HepG2 (cell line): ENCODE data around the gene NOL4L. TPM values are rescaled to one million over a fixed set of nuclear protein-coding genes. Genes with fewer than 3 reads are reported as not detected.

Source experiments
- AGO2 ChIP-seq: fragments of 200-400 bp; formaldehyde crosslinking; optimal IDR thresholded peaks from 2 replicates; pipeline ENCODE3; 2017; ENCODE audit warnings: mild to moderate bottlenecking, low read depth, low read length, moderate library complexity
- BRCA1 ChIP-seq: sonication (generic); formaldehyde crosslinking; IDR thresholded peaks from 2 replicates; pipeline ENCODE4 v1.4.0; 2020; ENCODE audit warnings: missing genetic modification reagents
- DNMT3B ChIP-seq: conservative IDR thresholded peaks from 2 replicates; pipeline ENCODE4 v1.6.1; 2016; ENCODE audit warnings: missing biosample characterization, control low read depth
- KDM5B ChIP-seq: sonication (generic); formaldehyde crosslinking; IDR thresholded peaks from 2 replicates; pipeline ENCODE4 v1.4.0; 2020; ENCODE audit warnings: missing genetic modification reagents, mild to moderate bottlenecking, borderline replicate concordance
- RBM22 ChIP-seq: fragments of 200-400 bp; formaldehyde crosslinking; optimal IDR thresholded peaks from 2 replicates; pipeline ENCODE3; 2017; ENCODE audit warnings: mild to moderate bottlenecking, low read length, moderate library complexity
- SKI ChIP-seq: fragments of 450-650 bp; IDR thresholded peaks from one replicate; pipeline ENCODE4 v1.6.1; 2018; ENCODE audit warnings: mild to moderate bottlenecking; ENCODE audit not compliant: partially characterized antibody
- SP5 ChIP-seq: IDR thresholded peaks from 2 replicates; pipeline ENCODE4 v1.6.1; 2016; ENCODE audit warnings: low read depth, borderline replicate concordance
- ZFY ChIP-seq: sonication (generic); formaldehyde crosslinking; IDR thresholded peaks from 2 replicates; pipeline ENCODE4 v1.4.0; 2020; ENCODE audit warnings: missing genetic modification reagents
- ZKSCAN5 ChIP-seq: sonication (generic); formaldehyde crosslinking; IDR thresholded peaks from 2 replicates; pipeline ENCODE4 v1.5.1; 2020; ENCODE audit warnings: mild to moderate bottlenecking, missing genetic modification reagents
- ZNF367 ChIP-seq: sonication (generic); formaldehyde crosslinking; IDR thresholded peaks from 2 replicates; pipeline ENCODE4 v1.4.0; 2020; ENCODE audit warnings: missing genetic modification reagents, borderline replicate concordance
- ZNF777 ChIP-seq: sonication (generic); formaldehyde crosslinking; IDR thresholded peaks from 2 replicates; pipeline ENCODE4 v1.4.0; 2020; ENCODE audit warnings: missing genetic modification reagents
- ZZZ3 ChIP-seq: sonication (generic); formaldehyde crosslinking; IDR thresholded peaks from 2 replicates; pipeline ENCODE4 v1.4.0; 2020; ENCODE audit warnings: missing genetic modification reagents, mild to moderate bottlenecking, borderline replicate concordance
- polyA plus RNA-seq, 8 experiments: library from polyadenylated mRNA; depleted of rRNA in 3 of 8; stranded (reverse) in 7 of 8; unstranded in 1 of 8; fragments of >200 nt; fragmentation: Illumina TruSeq in 4 of 8; extraction: Trizol in 4 of 8; gene quantifications; 2 replicates each; pipeline versions ENCODE4 v1.2.1 to v1.2.3, GENCODE V29; 2011 to 2016; ENCODE audit warnings: low read depth in 4 of 8, missing spikeins in 1 of 8, mixed read lengths in 1 of 8; ENCODE audit not compliant: insufficient read depth in 1 of 8
- total RNA-seq, 5 experiments: library from RNA; depleted of rRNA; stranded (reverse); fragments of >200 nt; fragmentation: Illumina TruSeq; extraction: Trizol; gene quantifications; 2 replicates each; pipeline ENCODE4 v1.2.3, GENCODE V29; 2016; ENCODE audit warnings: low read depth in 1 of 5
- TF ChIP-seq, protein P1 (sequence below): sonication (generic); formaldehyde crosslinking; IDR thresholded peaks from 2 replicates; pipeline ENCODE4 v1.4.0; 2020; ENCODE audit warnings: missing genetic modification reagents, mild to moderate bottlenecking, borderline replicate concordance
- TF ChIP-seq, protein P2 (sequence below): sonication (generic); formaldehyde crosslinking; IDR thresholded peaks from 2 replicates; pipeline ENCODE4 v1.5.0; 2020; ENCODE audit warnings: mild to moderate bottlenecking, missing genetic modification reagents, borderline replicate concordance
- TF ChIP-seq, protein P3 (sequence below): sonication (generic); formaldehyde crosslinking; IDR thresholded peaks from 2 replicates; pipeline ENCODE4 v1.8.0; 2022; ENCODE audit warnings: mild to moderate bottlenecking, missing genetic modification reagents, borderline replicate concordance

The NOL4L gene
- total and polyA plus RNA-seq, 2 of the 13 experiments (the other 11 are each of a cell fraction or from before 2014, with no cell fraction given) = 16.6 to 35.4 TPM

DNA sequence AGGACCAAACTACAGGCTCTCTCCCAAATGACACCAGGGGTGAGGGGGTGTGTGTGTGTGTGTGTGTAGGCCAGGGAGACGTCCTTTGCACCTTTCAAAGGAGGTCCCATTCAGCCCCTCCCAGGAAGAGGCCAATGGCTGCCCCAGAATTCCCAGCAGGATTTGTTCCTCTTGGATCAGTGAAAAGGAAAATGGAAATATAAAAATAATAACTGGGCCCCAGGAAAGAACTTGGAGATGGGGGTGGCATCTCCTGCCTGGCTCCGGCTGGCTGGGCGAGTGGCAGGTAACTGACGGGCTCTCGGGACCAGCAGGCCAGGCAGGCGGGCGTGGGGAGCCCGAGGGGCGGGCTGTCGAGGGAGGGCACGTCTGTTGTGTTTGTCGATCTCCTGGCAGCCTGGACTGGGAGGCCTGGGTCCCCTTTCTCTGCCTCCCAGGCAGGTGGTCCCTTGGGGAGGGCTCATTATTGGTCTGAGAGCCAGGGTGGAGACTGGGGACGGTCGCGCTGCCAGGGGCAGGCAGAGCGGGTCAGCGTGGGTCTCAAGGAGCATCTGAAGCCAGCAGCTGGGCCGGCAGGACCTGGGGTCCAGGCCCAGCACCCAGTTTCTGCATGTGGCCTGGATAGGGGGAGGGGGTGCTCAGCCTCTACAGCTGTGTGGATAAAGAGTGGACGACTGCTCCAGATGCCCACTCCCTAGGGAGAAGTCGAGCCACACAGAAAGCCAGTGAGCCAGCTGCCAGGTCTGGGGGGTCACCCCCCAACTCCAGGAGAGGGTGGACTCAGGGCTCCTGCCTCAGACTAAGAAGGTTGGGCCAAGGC is 3.1 kb downstream of the NOL4L start (continued):
- TF ChIP-seq, protein P1, sequence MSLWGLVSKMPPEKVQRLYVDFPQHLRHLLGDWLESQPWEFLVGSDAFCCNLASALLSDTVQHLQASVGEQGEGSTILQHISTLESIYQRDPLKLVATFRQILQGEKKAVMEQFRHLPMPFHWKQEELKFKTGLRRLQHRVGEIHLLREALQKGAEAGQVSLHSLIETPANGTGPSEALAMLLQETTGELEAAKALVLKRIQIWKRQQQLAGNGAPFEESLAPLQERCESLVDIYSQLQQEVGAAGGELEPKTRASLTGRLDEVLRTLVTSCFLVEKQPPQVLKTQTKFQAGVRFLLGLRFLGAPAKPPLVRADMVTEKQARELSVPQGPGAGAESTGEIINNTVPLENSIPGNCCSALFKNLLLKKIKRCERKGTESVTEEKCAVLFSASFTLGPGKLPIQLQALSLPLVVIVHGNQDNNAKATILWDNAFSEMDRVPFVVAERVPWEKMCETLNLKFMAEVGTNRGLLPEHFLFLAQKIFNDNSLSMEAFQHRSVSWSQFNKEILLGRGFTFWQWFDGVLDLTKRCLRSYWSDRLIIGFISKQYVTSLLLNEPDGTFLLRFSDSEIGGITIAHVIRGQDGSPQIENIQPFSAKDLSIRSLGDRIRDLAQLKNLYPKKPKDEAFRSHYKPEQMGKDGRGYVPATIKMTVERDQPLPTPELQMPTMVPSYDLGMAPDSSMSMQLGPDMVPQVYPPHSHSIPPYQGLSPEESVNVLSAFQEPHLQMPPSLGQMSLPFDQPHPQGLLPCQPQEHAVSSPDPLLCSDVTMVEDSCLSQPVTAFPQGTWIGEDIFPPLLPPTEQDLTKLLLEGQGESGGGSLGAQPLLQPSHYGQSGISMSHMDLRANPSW (CRISPR knock-in tag) = peak; percentile 24; the same call in 1 of the 2 replicates
- TF ChIP-seq ZKSCAN5 (CRISPR knock-in tag) = peak; percentile 47; the same call in 1 of the 2 replicates
- no peak for TF ChIP-seq BRCA1 (CRISPR knock-in tag)
- peak; percentile 72; the same call in 1 of the 2 replicates for TF ChIP-seq ZZZ3
- TF ChIP-seq AGO2 = no peak
- TF ChIP-seq SP5 (CRISPR knock-in tag) = peak; percentile 34; the same call in 1 of the 2 replicates
- TF ChIP-seq DNMT3B (CRISPR knock-in tag) = no peak
- TF ChIP-seq, protein P2, sequence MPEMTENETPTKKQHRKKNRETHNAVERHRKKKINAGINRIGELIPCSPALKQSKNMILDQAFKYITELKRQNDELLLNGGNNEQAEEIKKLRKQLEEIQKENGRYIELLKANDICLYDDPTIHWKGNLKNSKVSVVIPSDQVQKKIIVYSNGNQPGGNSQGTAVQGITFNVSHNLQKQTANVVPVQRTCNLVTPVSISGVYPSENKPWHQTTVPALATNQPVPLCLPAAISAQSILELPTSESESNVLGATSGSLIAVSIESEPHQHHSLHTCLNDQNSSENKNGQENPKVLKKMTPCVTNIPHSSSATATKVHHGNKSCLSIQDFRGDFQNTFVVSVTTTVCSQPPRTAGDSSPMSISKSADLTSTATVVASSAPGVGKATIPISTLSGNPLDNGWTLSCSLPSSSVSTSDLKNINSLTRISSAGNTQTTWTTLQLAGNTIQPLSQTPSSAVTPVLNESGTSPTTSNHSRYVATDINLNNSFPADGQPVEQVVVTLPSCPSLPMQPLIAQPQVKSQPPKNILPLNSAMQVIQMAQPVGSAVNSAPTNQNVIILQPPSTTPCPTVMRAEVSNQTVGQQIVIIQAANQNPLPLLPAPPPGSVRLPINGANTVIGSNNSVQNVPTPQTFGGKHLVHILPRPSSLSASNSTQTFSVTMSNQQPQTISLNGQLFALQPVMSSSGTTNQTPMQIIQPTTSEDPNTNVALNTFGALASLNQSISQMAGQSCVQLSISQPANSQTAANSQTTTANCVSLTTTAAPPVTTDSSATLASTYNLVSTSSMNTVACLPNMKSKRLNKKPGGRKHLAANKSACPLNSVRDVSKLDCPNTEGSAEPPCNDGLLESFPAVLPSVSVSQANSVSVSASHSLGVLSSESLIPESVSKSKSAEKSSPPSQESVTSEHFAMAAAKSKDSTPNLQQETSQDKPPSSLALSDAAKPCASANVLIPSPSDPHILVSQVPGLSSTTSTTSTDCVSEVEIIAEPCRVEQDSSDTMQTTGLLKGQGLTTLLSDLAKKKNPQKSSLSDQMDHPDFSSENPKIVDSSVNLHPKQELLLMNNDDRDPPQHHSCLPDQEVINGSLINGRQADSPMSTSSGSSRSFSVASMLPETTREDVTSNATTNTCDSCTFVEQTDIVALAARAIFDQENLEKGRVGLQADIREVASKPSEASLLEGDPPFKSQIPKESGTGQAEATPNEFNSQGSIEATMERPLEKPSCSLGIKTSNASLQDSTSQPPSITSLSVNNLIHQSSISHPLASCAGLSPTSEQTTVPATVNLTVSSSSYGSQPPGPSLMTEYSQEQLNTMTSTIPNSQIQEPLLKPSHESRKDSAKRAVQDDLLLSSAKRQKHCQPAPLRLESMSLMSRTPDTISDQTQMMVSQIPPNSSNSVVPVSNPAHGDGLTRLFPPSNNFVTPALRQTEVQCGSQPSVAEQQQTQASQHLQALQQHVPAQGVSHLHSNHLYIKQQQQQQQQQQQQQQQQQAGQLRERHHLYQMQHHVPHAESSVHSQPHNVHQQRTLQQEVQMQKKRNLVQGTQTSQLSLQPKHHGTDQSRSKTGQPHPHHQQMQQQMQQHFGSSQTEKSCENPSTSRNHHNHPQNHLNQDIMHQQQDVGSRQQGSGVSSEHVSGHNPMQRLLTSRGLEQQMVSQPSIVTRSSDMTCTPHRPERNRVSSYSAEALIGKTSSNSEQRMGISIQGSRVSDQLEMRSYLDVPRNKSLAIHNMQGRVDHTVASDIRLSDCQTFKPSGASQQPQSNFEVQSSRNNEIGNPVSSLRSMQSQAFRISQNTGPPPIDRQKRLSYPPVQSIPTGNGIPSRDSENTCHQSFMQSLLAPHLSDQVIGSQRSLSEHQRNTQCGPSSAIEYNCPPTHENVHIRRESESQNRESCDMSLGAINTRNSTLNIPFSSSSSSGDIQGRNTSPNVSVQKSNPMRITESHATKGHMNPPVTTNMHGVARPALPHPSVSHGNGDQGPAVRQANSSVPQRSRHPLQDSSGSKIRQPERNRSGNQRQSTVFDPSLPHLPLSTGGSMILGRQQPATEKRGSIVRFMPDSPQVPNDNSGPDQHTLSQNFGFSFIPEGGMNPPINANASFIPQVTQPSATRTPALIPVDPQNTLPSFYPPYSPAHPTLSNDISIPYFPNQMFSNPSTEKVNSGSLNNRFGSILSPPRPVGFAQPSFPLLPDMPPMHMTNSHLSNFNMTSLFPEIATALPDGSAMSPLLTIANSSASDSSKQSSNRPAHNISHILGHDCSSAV (CRISPR knock-in tag) = no peak
- TF ChIP-seq ZFY (CRISPR knock-in tag) = peak; percentile 39
- peak; percentile 96 for TF ChIP-seq ZNF777 (CRISPR knock-in tag)
- TF ChIP-seq, protein P3, sequence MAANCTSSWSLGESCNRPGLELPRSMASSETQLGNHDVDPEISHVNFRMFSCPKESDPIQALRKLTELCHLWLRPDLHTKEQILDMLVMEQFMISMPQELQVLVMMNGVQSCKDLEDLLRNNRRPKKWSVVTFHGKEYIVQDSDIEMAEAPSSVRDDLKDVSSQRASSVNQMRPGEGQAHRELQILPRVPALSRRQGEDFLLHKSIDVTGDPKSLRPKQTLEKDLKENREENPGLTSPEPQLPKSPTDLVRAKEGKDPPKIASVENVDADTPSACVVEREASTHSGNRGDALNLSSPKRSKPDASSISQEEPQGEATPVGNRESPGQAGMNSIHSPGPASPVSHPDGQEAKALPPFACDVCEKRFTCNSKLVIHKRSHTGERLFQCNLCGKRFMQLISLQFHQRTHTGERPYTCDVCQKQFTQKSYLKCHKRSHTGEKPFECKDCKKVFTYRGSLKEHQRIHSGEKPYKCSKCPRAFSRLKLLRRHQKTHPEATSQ (CRISPR knock-in tag) = no peak
- no peak for TF ChIP-seq SKI
- no peak for TF ChIP-seq RBM22
- peak; percentile 73; the same call in 1 of the 2 replicates for TF ChIP-seq KDM5B
- no peak for TF ChIP-seq ZNF367 (CRISPR knock-in tag)
